ENCODE results near the gene GPSM3. TPM values are rescaled to one million over a fixed set of nuclear protein-coding genes. Genes with fewer than 3 reads are reported as not detected.
"Not testable (repeated sequence)": the region's sequence is repeated elsewhere in the genome, so short reads cannot be mapped to it uniquely, and the experiment has no call there.

GPSM3 gene
- polyA plus RNA-seq, 3 donors = 10.0 to 12.9 (median 10.6) TPM

DNA sequence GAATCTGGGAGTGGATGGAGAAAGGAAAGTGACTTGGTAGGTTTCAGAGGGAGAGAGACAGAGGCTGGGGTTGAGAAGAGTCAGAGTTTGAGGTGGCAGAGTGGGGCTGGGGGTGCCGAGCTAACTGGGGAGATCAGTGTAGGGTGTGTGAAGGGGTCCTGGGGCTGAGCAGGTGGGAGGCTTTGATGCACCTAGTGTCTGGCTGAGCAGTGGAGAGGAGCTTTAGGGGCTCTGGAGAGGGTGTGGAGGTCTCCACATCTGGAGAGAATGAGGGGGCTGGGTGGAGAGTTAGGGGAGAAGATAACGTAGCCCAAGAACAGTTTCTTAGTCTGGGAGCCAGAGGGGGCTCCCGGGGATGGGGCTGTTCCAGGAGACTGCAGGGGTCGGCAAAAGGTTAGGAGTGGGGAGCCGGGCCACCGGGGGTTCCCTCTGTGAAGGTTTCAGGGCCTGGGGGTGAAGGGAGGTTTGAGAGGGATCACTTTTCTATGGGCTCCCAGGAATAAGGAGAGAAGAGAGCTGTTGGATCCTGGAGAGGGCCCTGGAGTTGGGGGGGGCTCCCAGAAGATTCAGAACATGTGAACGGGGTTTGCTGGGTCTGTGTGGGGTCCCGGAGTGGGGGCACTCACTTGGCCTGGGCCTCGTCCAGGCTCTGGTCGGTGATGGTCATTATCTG is 3.2 kb downstream of the GPSM3 start:
- no peak for DNase-seq

DNA sequence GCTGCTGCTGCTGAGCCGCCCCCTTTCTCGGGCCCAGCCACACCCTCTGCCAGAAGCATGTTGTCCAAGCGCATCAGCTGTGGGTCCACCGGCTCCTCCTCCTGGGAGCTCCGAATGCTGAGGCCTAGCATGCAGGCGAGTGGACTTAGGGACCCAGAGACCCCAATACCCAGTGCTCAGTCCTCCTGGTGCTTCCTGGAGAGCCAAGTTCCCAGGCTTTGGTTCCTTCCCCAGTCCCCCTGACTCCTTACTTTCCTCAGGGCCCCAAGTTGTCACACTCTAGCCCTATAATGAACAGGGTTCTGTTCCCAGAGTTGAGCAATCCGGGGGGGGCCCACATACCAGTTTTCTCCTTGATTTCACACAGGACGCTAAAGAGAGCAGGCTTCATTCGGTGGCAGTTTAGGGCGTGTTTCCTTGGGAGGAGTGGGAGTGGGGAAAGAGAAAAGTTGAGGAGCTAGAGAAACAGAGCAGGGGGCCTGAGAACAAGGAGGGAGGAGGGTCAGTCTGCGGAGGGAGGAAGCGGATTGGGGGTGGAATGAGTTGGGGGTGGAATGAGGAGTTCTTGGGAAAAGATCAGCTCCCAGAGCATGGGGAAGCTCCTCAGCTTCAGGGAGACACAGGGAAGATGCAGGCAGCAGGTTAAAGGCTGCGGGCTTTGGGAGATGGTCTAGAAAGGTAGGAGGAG is 3.9 kb downstream of the GPSM3 start:
- DNase-seq = no peak

DNA sequence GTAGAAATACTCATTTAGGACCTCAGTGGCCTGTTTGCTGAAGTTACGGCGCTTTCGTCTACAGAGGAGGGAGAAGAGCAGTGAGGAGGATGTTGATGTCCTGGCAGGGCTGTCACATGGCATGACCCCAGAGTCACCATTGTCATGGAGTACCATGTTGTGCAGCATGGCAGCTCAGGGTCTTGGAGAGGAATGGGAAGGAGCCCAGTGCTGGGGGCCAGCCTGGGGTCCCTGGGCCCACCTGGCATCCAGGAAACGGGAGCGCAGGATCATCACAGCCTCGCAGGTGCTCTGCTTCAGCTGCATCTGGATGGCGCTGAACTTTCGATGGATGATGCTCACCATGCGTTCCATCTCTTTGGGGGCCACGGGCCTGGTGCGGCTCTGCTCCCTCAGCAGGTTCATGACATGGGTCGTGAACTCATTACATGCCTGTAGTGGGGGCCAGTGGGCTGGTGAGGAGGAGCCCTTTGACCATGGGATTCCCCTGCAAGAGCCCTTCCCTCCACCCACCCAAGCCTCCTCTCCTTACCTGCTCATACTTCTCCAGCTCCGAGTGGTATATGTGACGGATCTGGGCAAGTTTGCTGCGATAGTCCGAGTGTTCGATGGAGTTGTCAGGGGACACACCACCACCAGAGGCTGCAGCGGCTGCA is 4.6 kb downstream of the GPSM3 start:
- not testable (repeated sequence) for DNase-seq

DNA sequence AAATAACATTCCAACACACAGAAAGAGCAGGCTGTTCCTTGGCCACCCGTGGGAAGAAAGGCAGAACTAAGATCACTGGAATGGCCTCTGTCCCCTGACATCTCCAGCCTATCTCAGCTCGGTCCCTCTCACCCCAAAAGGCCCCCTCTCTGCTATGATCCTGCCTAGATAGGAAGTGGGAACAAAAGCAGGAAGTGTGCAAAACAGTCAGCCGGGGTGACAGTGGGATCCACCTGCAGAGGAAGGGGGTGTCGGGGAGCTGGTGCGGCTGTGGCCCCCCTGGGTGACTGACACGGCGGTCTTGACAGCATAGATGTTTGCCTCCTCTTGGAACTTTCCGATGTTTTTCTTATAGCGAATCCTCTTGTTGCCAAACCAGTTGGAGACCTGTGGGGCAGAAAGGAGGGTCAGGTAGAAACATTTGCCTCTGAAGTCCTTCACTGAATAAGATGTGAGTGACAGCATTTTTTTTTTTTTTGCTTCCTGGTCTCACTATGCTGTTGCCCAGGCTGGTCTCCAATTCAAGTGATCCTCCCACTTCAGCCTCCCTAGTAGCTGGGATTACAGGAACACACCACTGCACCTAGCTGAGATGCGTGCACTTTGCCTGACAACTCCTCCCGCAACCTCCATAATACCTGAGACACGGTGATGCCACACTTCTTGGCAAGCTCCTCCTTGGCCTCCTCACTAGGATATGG is 5.3 kb downstream of the GPSM3 start:
- DNase-seq = no peak

DNA sequence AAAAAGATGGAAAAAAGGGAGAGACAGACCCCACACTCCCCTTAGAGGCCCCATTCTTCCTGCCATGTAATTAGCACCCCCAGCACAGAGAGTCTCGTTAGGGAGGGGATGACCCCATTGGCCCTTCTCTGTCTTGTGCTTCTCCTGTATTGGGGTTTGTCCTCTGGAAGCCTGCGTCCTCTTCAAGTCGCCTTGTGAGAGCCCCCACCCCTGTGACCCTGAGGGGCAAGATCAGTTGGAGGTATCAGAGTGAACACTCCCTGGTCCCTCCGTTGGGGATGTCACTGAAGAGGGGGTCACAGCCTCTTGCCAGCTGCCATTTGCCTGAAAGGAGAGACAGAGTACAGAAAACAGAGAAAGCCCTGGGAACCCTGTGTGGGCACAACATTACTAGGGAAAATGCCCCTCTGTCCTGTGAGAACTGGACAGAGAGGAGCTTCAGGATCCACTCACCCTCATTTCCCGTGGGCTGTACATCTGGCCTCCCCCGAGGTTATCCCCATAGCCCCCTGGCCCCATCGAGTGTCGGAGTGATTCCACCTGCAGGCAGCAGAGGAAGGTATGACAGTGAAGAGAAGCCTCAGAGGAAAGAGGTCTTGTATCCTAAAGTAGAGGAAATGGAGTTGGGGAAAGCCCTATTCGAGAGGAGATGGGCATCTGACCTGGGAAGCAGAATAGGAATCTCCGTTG is 6.1 kb downstream of the GPSM3 start:
- not testable (repeated sequence) for DNase-seq

DNA sequence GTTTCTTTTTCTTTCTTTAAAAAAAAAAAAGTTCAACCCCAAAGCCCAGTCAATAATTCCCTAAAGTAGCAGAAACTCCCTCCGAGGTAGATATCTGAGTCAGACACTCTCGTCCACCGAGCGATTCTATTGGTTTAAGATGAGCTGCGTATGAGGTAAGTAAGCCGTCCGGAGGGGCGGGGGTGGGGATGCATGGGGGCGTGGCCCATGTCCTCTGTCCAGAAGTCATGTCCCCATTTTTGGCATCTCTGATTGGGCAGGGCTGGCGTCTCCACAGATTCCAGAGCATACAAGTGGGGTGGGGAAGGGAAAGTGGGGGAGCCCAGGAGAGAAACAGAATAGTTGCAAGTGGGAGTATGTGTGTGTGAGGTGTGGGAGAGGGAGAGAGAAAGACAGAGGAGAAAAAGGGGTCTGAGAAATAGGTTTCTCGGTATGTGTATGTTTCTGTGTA is 6.7 kb downstream of the GPSM3 start:
- DNase-seq = not testable (repeated sequence)

DNA sequence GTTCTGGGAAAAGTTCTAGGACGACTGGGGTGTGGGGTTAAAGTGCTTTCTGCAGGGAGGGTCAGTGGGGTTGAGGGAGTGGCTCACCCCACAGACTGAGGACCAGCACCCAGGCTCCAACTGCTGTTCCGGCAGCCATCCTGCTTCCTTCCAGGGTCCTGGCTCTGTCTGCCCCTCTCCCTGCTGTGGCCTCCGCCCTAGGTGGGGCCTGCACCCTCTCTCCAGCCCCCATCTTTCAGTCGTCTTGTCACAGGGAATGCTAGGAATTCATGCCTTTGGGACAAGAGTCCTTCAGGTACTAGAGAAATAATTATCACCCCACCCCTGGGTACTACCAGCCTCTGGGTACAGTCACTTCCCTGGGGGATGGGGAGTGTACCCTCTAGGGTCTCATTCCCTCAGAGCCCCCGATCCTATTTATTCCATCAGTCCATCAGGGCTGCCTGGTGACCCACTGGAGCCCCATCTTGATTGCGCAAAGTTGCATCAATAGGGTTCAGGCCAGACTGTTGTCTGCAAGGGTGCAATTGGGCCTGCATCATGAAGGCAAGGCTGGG is 8.3 kb downstream of the GPSM3 start, which contains the start of gene AGER:
Gene AGER, minus strand, starts transcription at position 170 of the 557 bp plus-strand sequence. Its CDS starts 31 bp downstream, at position 139.
- no peak for DNase-seq

DNA sequence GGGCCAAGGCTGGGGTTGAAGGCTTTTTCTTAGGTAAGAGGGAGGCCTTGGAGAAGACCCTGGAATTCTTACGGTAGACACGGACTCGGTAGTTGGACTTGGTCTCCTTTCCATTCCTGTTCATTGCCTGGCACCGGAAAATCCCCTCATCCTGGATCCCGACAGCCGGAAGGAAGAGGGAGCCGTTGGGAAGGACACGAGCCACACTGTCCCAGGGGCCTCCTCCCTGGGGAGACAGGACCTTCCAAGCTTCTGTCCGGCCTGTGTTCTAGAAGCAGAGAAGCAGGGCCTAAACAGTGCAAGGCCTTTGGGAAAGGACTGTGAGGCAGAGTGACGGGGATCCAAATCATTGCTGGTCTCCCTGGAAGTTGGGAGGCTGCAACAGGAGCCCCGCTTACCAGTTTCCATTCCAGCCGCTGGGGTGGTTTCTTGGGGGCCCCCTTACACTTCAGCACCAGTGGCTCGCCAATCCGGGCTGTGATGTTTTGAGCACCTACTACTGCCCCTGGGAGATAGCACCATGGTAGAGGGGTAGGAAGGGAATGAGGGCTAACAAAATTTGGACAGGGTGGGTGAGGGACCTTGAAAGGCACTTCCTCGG is 8.9 kb downstream of the GPSM3 start:
- DNase-seq = no peak

DNA sequence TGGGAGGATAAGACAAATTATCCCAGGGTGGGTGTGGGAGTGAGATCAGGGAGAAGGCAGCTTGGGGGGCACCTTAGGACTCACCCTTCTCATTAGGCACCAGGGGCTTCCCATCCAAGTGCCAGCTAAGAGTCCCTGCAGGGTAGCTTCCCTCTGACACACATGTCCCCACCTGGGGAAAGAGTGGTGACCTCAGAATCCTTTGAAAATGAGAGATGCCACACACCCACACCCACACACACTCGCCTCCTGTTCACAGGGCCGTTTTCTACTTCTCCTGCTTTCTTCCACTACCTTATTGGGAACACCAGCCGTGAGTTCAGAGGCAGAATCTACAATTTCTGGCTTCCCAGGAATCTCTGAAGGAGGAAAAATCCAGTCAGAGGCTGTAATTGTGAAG is 9.4 kb downstream of the GPSM3 start:
- no peak for DNase-seq

DNA sequence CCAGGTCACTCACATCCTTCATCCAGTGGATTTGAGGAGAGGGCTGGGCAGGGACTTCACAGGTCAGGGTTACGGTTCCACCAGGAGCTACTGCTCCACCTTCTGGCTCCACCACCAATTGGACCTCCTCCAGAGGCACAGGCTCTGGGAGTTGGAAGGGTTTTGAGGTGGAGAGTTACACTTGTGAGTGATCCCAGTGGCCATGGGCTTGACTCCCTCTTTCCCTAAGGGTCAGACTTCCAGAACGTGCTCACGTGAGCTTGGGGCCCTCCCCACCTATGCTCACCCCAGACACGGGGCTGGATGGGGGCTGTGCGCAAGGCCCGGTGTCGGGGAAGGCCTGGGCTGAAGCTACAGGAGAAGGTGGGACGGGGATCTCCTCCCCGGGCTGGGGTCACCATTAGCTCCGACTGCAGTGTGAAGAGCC is 9.9 kb downstream of the GPSM3 start:
- no peak for DNase-seq

DNA sequence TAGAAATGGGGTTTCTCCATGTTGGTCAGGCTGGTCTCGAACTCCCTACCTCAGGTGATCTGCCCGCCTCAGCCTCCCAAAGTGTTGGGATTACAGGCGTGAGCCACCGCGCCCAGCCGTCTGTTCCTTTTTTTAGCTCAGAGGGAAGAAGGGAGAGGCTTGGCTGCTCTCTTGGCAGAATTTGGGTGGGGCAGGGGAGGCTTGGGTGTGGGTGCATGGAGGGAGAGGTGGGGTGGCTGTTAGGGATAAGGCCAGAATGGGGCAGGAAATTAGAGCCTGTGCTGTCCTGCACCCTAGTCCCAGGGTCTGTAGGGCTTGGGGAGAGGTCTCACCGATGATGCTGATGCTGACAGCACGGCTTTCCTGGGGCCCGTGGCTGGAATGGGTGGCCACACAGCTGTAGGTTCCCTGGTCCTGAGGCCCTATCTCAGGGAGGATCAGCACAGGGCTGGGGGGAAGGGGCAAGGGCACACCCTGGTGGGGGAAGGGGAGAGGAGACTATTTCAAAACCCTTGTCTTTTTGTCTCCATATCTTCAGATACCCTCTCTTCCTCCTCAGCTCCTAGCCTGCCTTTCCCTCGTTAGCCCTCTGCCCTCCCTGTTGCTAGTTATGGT is 10.4 kb downstream of the GPSM3 start:
- DNase-seq = no peak

DNA sequence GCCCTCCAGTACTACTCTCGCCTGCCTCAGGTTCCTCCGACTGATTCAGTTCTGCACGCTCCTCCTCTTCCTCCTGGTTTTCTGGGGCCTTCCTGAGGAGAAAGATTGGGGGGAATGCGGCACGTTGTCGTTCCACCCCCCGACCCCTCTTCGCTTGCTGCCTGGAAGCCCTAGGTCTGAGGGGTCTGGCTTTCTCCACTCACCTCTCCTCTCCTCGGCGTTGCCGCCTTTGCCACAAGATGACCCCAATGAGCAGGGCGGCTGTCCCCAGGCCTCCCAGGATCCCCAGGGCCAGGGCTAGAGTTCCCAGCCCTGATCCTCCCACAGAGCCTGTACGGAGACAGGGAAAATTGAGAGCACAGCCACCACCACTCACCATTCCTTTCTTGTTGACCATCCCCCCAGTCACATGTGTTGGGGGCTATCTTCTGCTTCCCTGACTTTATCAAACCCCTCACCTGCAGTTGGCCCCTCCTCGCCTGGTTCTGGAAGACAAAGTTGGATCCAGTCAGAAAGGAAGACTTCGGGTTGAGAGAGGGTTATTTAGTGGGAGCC is 11.2 kb downstream of the GPSM3 start:
- DNase-seq = no peak

DNA sequence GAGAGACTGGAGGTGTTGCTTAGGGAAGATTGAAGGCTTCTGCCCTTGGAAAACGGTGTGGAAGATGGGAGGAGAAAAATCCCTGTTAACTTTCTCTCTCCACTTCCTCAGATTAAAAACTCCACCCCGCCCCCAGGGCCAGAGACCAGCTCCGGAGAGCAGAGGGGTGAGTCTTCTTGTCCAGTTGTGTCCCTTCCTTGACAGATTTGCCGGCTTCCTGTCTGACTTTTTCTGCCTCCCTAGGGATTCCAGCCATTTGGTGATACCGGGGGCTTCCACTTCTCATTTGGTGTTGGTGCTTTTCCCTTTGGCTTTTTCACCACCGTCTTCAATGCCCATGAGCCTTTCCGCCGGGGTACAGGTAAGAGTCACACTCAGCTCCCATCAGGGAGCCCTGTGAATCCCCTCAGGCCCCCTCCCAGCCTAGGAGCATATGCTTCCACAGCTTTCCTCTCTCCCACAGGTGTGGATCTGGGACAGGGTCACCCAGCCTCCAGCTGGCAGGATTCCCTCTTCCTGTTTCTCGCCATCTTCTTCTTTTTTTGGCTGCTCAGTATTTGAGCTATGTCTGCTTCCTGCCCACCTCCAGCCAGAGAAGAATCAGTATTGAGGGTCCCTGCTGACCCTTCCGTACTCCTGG is 12.6 kb downstream of the GPSM3 start:
- no peak for DNase-seq

DNA sequence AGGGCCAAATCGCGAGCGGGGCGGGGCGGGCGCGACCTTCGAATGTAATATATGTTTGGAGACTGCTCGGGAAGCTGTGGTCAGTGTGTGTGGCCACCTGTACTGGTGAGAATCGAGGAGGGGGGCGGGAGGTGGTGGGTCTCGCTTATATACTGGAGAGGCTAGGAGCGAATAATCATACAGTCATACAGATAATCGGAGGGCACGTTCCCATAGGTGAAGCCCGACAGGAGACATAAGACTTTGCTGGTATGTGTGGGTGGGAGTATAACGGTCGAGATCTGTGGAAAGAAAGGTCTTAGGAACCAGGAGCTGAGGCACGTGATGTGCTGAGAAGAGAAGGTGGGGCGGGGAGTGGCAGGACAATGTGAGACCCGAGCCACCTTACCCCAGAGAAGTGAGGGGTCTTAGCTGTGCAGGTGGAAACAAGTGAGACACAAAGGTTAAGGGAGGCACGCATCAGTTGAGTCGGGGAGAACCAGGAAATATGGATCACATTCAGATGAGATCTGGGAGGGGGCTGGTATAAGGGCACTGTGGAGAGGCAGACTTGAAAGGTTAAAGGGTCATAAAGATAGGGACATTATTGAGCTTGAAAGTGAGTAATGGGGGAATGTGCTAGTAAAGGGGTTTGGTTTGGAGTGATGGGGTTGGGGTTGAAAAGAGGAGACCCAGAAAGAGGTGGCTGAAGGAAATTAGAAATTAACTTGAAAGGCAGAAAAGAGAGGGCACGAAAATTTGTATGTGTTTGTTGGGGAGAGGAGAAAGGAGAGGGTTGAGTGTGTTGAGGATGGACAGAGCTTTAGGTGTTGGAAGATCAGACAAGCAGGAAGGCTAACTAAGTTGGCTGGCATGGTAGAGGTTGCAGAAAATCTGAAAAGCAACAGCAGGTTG is 13.6 kb downstream of the GPSM3 start:
- DNase-seq = no peak

DNA sequence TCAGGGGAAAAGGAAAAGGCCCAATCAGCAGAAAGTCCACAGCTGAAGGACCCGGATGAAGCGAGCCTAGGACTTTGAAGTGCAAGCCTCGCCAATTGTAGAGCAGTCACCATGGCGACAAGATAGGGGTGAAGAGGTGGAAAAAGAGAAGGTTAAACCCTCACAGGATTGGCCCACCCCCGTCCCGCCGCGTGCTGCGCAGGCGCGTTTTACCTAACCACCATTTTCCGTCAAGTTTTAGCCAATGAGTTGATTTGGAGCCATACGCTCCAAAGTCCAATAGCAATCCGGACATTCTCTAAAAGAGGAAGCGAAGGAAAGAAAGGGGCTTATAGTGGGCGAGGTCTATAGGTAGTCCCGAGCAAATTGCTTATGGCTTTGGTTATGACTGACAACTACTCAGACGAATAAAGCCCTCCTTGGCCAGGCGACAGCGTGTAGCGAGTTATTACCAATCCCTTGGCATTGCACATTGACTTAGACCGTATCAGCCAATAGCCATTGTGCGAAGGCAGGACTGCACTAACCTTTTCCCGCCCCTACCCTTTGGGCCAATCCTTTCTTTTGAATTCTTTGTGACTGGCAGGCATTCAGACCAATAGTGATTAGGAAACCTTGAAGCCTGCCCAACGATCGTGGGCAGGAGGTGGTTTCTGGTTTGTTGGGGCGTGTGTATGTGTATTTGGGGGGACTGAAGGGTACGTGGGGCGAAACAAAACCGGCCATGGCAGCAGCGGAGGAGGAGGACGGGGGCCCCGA is 14.5 kb downstream of the GPSM3 start, which contains the start of gene RNF5:
Gene RNF5, plus strand, starts transcription at position 618 of the 759 bp plus-strand sequence. Its CDS starts 107 bp downstream, at position 725.
- DNase-seq = peak; percentile 100

DNA sequence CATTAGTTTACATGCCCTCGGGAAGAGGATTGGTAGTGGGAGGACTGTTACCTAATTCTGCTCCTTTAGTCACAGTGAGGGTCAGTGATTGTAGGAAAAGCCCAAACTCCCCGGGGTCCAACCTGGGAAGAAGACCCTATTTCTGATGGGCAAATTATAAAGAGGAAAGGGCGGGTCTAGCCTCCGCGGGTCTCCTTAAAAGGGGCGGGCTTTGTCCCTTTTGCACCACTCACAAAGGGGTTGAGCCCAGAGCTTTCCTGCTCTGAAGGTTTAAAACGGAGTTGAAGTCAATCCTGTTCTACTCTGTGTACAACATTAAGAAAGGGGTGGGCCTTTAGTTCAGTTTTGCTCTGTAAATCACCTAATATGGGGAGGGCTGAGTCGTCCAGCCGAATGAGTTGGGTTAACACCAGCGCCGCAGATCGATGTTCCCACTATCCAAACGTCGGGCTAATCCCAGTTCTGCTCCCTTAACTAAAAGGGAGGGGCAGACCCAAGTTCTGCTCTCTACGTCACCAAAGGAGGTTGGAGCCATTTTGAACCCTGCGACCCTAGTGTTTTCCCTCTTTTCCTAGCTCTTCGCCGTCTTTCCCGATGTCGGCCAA is 15.2 kb downstream of the GPSM3 start:
- DNase-seq = no peak

Measured in renal pelvis (tissue), 4 donors.